HG02571 (cell line): ENCODE results near the gene XYLT1.
"Not testable (repeated sequence)": the region's sequence is repeated elsewhere in the genome, so short reads cannot be mapped to it uniquely, and the experiment has no call there.

Experiments
- ATAC-seq: cut with Tn5 transposase; IDR thresholded peaks from one replicate; pipeline ENCODE4 v1.9.1; 2021; ENCODE audit warnings: mild to moderate bottlenecking, moderate library complexity; ENCODE audit not compliant: unreplicated experiment

Gene XYLT1

DNA sequence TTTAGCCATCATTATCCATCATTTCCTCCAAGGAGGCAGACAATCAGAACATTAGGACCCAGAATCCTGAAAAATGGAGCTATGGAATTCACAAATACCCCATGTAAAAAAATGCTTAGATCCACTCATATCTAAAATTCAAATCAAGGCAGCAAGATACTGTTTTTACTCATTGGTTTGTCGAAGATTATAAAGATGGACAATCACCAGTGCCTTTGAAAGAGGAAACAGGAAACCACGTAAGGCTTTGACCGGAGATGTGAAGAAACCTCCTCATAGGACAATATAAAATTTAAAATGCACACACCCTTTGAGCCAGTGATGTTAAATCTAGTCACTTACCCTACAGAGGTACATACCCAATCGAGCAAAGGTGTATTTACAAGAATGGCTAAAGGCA, 130.0 kb downstream of the XYLT1 start:
- no peak for ATAC-seq

- ATAC-seq = no peak
These were observed 130.8 kb downstream of the XYLT1 start for GRCh38 chr16:17339764-17340541.

- ATAC-seq = no peak
These were observed 132.5 kb downstream of the XYLT1 start for GRCh38 chr16:17338244-17338643.

- ATAC-seq = no peak
These were observed 134.2 kb downstream of the XYLT1 start for GRCh38 chr16:17336530-17336900.

DNA sequence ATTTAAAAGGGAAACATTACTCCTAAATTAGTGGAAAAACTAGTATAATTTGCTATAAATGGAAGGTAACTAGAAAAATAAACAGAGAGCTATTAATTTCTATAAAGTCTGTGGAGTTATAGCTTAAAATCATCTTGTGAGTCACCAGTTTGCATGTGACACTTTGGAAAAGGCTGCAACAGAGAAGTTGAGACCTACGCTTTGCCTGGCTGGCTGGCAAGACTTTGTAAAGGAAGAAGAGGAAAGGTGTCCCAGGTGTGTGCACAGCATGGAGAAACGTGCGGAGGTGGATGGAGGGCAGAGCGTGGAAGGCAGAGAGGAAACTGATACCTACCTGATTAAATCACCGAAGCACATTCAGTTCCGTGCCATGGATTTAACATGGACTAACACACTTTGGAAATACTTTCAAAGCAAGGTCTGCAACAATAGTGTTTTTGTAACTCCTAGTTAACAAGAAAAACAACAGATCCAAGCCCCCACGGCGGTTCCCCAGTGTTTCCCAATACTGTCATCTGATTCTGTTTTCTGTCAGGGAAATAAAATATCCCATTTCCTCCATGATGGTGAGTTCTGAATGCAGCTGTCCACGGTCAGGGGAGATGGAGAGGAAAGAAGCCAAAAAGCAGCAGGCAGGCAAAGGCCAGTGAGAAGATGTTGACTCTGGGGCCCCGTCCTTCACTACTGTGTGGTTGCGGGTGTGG, 134.8 kb downstream of the XYLT1 start:
- no peak for ATAC-seq

DNA sequence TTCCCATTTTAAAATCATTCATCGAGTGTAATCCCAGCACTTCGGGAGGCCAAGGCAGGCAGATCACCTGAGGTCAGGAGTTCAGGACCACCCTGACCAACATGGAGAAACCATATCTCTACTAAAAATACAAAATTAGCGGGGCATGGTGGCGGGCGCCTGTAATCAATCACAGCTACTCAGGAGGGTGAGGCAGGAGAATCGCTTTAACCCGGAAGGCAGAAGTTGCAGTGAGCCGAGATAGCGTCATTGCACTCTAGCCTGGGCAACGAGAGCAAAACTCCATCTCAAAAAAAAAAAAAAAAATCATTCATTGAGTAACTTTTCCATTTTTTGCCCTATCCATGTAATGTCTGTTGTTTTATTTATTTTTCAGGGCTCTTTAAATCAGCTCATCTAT, 135.4 kb downstream of the XYLT1 start:
- not testable (repeated sequence) for ATAC-seq

GRCh38 chr16:17334096-17334495, 136.7 kb downstream of the XYLT1 start:
- ATAC-seq = no peak

DNA sequence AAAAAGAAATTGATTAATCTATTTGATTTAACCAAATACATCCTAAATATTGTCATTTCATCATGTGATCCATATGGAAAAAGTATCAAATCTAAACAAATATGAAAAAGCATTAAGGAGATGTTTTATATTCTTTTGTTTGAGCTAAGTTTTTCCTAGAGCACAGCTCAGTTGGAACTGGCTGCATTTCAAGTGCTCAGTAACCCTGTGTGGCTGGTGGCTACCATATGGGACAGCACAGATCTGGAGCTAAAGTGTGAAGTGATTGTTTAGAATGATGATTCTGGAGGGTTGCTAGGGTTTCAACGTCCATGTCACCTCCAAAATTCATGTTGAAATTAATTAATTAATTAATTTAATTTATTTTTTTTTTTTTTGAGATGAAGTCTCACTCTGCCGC, 137.5 kb downstream of the XYLT1 start:
- no peak for ATAC-seq

GRCh38 chr16:17331991-17332390, 138.8 kb downstream of the XYLT1 start:
- no peak for ATAC-seq

- no peak for ATAC-seq
These were observed 139.6 kb downstream of the XYLT1 start for GRCh38 chr16:17331071-17331607.

DNA sequence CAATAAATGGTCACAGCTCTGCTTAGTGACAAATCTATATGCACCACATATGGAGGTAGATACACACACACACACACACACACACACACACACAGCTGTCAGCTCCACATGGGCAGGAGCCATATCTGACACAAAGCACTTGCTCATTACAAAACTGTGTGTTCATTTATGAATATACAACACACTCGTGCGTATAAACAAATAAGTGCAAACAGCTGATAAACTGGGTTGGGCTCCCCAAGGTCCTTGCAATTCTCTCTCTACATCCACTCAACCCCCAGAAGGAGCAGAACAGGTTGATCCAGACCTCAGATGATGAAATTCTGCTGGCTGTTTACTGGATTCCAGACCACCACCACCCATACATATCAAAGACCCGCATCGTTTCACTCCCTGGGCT, 140.7 kb downstream of the XYLT1 start:
- ATAC-seq = no peak

DNA sequence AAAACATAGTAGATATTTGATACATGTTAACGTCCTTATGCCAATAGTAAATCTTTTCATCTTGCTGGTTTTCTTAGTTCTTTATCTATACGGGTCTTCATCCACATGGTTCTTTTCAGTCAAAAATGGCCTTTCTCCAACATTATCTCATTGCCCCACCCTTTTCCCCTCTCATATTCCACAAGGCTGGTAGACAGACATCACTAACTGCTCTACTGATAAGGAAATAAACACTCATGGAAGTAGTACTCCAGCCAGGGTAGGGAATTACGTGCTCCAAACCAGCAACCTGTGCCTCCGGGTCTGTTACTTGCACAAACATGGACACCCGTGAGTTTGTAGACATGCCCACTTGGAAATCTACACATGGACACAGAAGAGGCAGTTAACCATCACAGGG, 141.4 kb downstream of the XYLT1 start:
- no peak for ATAC-seq

DNA sequence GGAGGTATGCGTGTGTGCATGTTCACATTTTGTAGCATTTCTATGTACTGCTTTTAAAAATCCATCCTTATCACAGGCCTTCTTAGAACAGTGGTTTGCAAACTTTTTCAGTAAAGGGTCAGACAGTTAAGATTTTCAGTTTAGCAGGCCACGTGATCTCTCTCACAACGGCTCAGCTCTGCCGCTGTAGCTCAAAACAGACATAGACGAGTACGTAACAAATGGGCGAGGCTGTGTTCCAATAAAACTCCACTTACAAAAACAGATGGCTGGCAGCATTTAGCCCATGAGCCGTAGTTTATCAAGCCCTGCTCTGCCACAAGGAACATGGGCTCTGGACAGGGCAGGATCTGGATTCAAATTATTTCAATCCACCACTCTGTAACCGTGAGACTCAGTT, 141.8 kb downstream of the XYLT1 start:
- ATAC-seq = no peak

DNA sequence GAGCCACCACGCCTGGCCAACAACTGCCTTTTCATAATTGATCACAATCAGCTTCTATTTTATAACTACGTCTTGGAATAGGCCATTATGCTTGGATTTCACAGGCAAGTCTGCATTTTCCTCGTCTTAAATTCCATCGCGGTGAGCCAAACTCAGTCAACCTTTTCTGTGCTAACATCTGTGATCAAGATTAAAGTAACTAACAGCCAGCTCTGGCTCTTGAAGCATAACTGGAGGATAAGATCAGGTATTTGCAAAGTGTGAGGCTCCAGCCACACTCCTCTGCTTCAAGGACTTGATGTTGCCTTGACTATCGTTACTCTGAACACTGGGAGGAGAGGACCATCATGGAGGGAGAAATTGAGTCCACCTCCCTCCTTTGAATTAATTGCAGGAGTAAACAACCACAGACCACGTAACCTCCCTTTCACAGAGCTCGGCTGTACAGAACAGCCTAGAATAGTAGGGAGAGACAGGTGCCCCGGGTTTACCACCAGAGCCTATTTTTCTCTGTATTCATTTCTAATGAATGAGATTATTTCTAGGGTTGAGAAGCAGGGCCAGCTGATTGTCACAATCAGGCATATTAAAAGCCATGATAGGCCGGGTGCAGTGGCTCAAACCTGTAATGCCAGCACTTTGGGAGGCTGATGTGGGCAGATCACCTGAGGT, 143.0 kb downstream of the XYLT1 start:
- ATAC-seq = no peak

- no peak for ATAC-seq
These were observed 145.2 kb downstream of the XYLT1 start for GRCh38 chr16:17325476-17326143.

DNA sequence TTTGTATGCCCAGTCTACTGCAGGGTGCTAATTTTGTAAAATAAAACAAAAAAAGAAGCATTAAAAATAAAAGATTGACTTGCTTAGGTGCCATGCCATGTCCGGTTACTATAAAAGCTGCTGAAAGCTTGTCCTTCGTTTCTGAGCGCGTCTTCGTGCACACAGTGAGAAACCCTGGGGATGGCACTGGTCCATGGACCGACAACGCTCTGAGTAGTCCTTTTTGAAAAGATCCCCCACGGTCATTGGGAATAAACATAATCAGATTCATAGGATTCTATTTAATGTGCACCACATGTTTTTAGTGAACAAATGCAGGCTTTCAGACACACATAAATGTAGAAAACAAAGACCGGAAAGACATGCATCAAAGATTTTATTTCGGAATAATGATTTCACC, 146.3 kb downstream of the XYLT1 start:
- ATAC-seq = no peak

GRCh38 chr16:17323171-17323570, 147.6 kb downstream of the XYLT1 start:
- no peak for ATAC-seq

GRCh38 chr16:17321824-17322223, 148.9 kb downstream of the XYLT1 start:
- no peak for ATAC-seq

DNA sequence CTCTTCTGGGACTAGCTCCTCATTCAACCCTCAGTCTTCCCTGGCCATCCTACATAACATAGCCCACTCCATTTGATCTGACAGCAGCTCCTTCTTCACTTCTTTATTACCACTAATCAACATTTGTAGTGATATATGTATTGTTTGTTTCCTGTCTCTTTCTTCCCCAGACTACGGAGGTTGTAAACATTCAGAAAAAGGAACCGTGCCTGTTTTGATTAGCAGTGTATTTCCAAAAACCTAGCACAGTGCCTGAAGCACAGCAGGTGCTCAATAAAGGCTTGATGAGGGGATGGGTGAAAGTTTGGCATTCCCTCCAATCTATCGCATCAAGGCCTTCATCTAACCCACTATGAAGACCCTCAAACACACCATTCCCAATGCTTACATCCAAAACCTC, 150.8 kb downstream of the XYLT1 start:
- no peak for ATAC-seq

DNA sequence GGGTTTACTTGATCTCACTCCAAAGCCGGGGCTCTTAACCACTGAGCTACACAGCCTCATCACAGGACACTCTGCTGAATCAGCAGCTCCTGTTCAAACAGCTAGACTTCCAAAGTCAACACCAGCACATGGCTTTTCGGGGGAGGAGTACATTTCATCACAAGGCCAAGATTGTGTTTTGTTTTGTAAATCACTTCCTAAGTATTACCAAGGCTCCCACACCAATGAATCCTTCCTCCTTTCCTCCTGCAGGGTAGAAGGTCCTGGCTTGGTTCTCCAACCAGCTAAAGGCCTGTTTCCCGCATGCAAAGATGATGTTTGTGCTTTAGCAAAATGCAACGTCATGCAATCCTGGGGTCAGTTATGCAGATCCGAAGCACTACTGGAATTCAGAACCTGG, 152.5 kb downstream of the XYLT1 start:
- ATAC-seq = no peak

DNA sequence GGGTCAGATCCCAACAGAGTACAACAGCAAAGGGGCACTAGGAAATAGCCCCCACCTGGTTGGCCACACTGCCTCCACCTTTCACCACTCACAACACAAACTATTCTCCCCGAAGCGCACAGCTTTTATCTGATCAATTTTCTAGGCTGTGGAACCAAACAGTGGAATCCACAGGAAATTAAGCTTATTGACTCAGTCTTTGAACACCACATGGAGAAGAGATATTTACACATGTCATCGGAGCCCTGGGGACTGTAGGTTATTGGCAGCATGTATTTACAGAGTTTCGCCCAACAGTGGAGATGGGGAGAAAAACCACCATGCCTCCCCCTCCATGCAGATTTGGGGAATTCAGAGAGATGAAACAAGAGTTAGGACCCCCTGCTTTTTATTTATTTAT, 154.8 kb downstream of the XYLT1 start:
- ATAC-seq = no peak
